Endometrial microvascular endothelial cells (primary cell): ENCODE results near the gene SEC14L6. TPM values are rescaled to one million over a fixed set of nuclear protein-coding genes. Genes with fewer than 3 reads are reported as not detected.
"Not testable (repeated sequence)": the region's sequence is repeated elsewhere in the genome, so short reads cannot be mapped to it uniquely, and the experiment has no call there.

ENCODE experiments used
- in situ Hi-C: cut with HindIII; loops from 2 replicates; pipeline ENCODE4 v1.10.0; 2017; ENCODE audit warnings: low sequenced_read_pairs, low pct_unique_long_range_greater_than_20kb; ENCODE audit errors: inconsistent ontology term
- total RNA-seq: library from RNA; depleted of rRNA; stranded (reverse); fragments of >200 nt; gene quantifications from one replicate; pipeline ENCODE4 v1.2.3, GENCODE V29; 2015; ENCODE audit errors: inconsistent ontology term

SEC14L6 gene
- total RNA-seq, 1 donor from 2014 or later: not detected

DNA sequence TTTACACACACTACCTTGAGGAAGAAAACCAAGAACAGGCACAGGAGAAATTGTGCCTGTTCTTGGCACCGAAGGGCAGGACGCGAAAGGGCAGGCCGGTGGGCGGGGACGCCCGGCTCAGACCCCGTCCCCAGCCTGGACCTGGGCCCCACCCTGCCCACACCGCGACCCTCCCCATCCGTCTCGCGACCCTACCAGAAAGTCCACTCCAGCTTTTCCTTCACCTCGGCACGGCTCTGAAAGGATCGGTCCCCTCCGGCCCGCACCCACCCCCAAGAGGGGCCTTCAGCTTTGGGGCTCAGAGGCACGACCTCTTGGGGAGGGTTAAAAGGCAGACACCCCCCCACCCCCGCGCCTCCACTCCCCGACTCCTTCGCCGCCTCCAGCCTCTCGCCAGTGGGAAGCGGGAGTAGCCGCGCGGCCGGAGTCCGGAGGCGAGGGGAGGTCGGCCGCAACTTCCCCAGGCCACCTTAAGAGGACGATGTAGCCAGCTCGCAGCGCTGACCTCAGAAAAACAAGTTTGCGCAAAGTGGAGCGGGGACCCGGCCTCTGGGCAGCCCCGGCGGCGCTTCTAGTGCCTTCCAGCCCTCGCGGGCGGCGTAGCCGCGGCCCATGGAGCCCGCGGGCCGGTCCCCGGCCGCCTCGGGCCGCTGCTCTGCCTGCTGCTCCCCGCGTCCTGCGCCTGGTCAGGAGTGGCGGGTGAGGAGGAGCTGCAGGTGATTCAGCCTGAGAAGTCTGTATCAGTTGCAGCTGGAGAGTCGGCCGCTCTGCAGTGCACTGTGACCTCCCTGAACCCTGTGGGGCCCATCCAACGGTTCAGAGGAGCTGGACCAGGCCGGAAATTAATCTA, 4.4 kb downstream of the SEC14L6 start:
- in situ Hi-C loops: no loop called here

GRCh38 chr22:30541511-30541910, 5.0 kb downstream of the SEC14L6 start:
- in situ Hi-C loops: not testable (repeated sequence)

DNA sequence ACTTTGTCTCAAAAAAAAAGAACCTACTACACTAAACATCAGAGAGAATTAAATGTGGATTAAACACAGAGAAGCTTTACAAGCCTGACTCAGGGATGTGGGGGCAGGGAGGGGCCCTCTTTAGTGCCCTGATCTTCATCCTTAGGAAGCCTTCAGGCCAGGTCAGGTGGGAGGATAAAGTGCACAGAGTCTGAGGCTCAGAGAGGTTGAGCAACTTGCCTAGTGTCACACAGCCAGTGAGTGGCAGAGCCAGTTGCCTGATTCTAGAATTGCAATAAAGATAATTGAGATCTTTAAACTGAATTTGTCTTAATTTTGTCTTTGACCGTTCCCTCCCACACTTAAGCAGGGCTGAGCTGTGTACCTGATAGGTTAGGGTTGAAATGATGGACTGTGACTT, 7.2 kb downstream of the SEC14L6 start:
- in situ Hi-C loops: no loop called here

GRCh38 chr22:30538280-30538679, 8.3 kb downstream of the SEC14L6 start:
- in situ Hi-C loops: no loop called here

DNA sequence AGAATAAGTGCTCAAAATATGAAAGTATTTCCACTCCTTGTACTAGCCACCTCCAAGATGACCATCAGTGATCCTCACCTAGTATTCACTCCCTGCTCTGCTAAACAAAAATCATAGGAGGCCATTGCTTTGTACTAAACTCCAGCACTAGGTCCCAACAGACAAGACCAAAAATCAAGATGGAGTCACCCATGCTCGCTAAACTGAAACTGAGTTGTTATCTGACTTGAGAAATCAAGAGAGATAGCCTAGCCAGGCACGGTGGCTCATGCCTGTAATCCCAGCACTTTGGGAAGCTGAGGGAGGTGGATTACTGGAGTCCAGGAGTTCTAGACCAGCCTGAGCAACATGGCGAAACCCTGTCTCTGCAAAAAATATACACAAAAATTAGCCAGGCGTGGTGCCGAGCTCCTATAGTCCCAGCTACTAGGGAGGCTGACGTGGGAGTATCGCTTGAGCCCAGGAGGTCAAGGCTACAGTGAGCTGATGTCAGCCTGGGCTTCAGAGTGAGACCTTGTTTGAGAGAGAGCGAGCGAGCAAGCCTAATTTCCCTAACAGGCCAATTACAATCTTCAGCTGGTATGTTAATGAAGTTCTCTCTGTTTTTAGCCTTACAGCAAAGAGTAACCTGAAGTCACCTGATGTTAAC, 9.3 kb downstream of the SEC14L6 start:
- in situ Hi-C loops: no loop called here

GRCh38 chr22:30535182-30535581, 11.4 kb downstream of the SEC14L6 start:
- in situ Hi-C loops: no loop called here

- in situ Hi-C loops: no loop called here
Measured at GRCh38 chr22:30531651-30532608, 14.6 kb downstream of the SEC14L6 start.

DNA sequence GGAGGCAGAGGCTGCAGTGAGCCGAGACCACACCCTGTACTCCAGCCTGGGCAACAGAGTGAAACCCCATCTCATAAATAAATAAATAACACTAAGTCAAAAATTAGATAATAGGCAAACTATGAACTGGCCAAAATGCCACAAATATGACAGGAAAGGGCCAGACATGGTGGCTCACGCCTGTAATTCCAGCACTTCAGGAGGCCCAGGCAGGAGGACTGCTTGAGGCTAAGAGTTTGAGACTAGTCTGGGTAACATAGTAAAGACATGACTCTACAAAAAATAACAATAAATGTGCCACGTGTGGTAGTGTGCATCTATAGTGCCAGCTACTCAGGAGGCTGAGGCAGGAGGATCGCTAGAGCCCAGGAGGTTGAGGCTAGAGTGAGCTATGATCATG, 19.9 kb downstream of the SEC14L6 start:
- in situ Hi-C loops: no loop called here

- in situ Hi-C loops: no loop called here
Measured at GRCh38 chr22:30523646-30524489, 22.7 kb downstream of the SEC14L6 start.

DNA sequence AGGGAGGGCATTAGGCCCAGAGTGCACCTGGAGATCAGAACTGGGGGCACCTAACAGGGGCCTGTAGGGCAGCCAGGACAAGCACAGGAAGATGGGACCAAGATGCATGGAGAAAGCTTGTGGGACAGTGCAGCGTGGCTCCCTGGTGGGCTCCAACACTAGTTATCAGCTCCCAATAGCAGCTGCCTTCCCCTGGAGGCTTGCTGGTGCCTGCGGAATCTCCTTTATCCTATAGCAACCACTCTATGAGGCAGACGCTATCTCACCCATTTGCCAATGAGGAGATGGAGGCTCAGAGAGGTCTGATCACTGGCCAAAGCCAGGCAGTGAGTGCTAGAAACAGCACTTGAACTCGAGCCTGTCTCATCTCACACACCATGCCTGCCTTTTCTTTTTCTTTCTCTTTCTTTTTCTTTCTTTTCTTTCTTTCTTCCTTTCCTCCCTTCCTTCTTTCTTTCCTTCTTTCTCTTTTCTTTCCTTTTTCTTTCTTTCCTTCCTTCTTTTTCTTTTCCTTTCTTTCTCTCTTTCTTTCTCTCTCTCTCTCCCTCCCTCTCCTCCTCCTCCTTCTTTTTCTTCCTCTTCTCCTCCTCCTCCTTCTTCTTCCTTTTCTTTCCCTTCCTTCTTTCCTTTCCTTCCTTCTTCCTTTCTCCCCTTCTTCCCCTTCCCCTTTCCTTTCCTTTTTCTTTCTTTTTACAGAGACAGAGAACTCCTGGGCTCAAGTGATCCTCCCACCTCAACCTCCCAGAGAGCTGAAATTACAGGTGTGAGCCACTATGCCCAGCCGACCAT, 25.0 kb downstream of the SEC14L6 start:
- in situ Hi-C loops: no loop called here

DNA sequence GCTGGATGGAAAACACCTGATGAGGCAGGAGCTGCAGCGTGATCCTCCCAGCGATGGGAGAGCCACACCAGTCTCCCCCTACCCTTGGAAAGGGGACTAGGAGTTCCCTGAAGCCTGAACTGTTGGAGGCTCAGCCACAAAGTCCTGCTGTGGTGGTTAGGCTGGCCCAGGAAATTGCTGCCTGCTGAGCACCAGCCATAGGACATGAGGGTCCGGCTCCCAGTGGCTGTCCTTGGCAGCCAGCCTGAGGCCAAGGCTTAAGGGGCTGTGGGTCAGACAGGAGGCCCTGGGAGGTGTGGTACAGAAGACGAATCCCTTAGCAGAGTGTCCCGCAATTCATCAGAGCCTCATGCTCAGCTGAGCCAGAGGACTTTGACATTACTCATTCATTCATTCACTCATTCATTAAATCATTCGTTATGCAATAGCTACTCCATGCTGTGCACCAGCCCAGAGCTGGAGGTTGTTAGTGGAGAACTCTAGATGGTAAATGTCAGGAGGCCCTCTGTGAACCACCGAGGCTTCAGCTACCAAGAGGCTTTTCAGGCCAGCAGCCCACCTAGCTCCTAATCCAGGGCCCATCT, 26.6 kb downstream of the SEC14L6 start:
- in situ Hi-C loops: no loop called here

DNA sequence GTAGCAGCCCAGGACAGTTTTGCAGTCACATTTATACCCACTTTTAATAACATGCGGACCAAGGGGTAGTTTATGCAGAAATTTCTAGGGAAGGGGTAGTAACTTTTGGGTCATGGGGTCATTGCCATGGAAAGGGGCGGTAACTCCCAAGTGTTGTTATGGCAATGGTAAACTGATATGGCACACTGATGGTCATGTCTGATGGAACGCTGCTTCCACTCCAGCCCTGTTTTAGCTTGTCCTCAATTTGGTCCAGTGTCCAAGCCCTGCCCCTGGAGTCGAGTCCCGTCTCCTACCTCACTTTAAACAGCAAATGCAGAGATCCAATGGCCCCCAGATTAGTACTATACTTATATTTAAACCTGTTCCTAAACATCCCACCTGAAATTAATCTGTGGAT, 29.8 kb downstream of the SEC14L6 start:
- in situ Hi-C loops: no loop called here

GRCh38 chr22:30516273-30516672, 30.3 kb downstream of the SEC14L6 start:
- in situ Hi-C loops: no loop called here

DNA sequence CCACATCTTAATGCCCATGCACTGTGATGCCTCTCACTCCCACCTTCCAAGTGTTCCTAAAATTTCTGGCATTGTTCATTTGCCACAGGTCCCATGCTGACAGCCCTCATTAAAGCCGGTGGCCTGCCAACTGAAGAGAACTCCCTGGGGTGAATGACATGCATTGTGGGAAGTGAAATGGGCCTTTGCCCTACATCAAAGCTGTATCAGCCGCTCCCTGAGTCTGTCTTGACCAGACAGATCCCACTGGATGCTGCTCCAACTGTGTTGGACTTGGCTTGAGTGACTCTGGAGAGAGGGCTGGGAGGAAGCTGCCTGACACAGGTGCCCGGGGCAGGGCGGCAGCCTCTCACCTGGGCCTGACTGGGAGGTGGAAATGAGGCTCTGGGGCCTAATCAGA, 32.3 kb downstream of the SEC14L6 start:
- in situ Hi-C loops: no loop called here

DNA sequence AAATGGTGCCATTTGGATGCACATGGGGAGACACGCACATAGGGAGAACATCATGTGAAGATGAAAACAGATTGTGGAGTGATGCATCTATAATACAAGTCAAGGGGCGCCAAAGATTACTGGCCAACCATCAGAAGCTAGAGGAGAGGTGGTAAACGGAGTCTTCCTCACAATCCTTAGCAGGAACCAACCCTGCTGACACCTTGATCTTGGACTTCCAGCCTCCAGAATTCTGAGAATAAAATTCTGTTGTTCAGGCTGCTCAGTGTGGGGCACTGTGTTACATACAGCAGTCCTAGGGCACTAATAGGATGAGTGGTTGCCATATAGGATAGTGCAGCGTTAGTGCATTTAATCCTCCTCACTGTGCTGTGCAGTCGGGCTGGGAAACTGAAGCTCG, 33.1 kb downstream of the SEC14L6 start:
- in situ Hi-C loops: no loop called here

DNA sequence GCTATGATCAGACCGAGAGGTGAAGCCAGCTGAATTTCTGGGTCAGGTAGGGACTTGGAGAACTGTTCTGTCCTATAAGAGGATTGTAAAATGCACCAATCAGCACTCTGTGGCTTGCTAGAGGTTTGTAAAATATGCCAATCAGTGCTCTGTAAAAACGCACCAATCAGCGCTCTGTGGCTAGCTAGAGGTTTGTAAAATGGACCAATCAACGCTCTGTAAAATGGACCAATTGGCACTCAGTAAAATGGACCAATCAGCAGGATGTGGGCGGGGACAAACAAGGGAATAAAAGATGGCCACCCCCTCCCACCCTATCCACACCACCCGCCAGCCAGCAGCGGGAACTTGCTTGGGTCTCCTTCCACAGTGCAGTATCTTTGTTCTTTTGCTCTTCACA, 34.6 kb downstream of the SEC14L6 start:
- in situ Hi-C loops: no loop called here

GRCh38 chr22:30511109-30511508, 35.4 kb downstream of the SEC14L6 start:
- in situ Hi-C loops: no loop called here
